K562 (cell line): ENCODE data around the gene INO80C. TPM values are rescaled to one million over a fixed set of nuclear protein-coding genes. Genes with fewer than 3 reads are reported as not detected.

Source experiments
- CCNT2 ChIP-seq: IDR thresholded peaks from 2 replicates; pipeline ENCODE4 v1.6.1; 2011; ENCODE audit warnings: borderline replicate concordance, low read depth, mild to moderate bottlenecking, moderate library complexity, mixed read lengths, low read length; ENCODE audit not compliant: insufficient read length; ENCODE audit errors: extremely low read depth
- EGR1 ChIP-seq: fragments of 450-650 bp; conservative IDR thresholded peaks from 2 replicates; pipeline ENCODE4 v1.6.1; 2017; ENCODE audit warnings: mild to moderate bottlenecking
- FOS ChIP-seq: IDR thresholded peaks from 3 replicates; pipeline ENCODE4 v1.6.1; 2011; ENCODE audit not compliant: insufficient read length; ENCODE audit errors: extremely low read depth
- JUN ChIP-seq, 2 experiments: sonication (generic) in 1 of 2; formaldehyde crosslinking in 1 of 2; IDR thresholded peaks; 2 replicates each; pipeline versions ENCODE4 v1.6.1 to v1.8.0; 2012 to 2022; ENCODE audit warnings: borderline replicate concordance in 2 of 2, mild to moderate bottlenecking in 2 of 2, improper control_type of control experiment in 1 of 2, low read depth in 1 of 2, low read length in 1 of 2, missing genetic modification reagents in 1 of 2
- YY1 ChIP-seq, 3 experiments: IDR thresholded peaks; 2 replicates each; pipeline ENCODE4 v1.6.1; 2011; ENCODE audit warnings: low read length in 2 of 3, mild to moderate bottlenecking in 2 of 3, moderate library complexity in 2 of 3, borderline replicate concordance in 1 of 3, control low read depth in 1 of 3, low read depth in 1 of 3; ENCODE audit not compliant: insufficient read depth in 3 of 3, insufficient replicate concordance in 2 of 3, control insufficient read depth in 1 of 3, insufficient read length in 1 of 3; ENCODE audit errors: extremely low read depth in 1 of 3
- ZNF695 ChIP-seq: fragments of 450-650 bp; formaldehyde crosslinking; IDR thresholded peaks from 2 replicates; pipeline ENCODE4 v1.4.0; 2020; ENCODE audit warnings: mild to moderate bottlenecking, moderate library complexity
- polyA plus RNA-seq, 8 experiments: library from polyadenylated mRNA; depleted of rRNA in 4 of 8; stranded (reverse) in 5 of 8; unstranded in 3 of 8; fragments of >200 nt; fragmentation: Nextera tagmentation in 2 of 8; fragmentation: Illumina TruSeq in 1 of 8; extraction: Ambion mirVana in 2 of 8; extraction: Trizol in 1 of 8; gene quantifications; 2 replicates each; pipeline versions ENCODE4 v1.2.1 to v1.2.3, GENCODE V29; 2011 to 2014; ENCODE audit warnings: inconsistent platforms in 1 of 8, missing spikeins in 1 of 8
- total RNA-seq, 7 experiments: library from RNA; depleted of rRNA in 6 of 7; stranded (reverse); fragments of >200 nt in 6 of 7; fragmentation: Illumina TruSeq in 2 of 7; extraction: Trizol in 2 of 7; gene quantifications; 2 replicates each; pipeline versions ENCODE4 v1.2.1 to v1.2.3, GENCODE V29; 2011 to 2021; ENCODE audit warnings: low replicate concordance in 1 of 7
- TF ChIP-seq, protein P1 (sequence below), 2 experiments: fragments of 450-650 bp in 1 of 2; sonication (generic) in 1 of 2; formaldehyde crosslinking in 1 of 2; IDR thresholded peaks; 2 replicates each; pipeline versions ENCODE4 v1.7.1 to v1.9.0; 2016 to 2022; ENCODE audit warnings: inconsistent platforms in 1 of 2, mild to moderate bottlenecking in 1 of 2, missing genetic modification reagents in 1 of 2
- TF ChIP-seq, protein P2 (sequence below), 3 experiments: IDR thresholded peaks in 2 of 3; conservative IDR thresholded peaks in 1 of 3; 2 replicates each; pipeline ENCODE4 v1.5.1; 2011 to 2012; ENCODE audit warnings: low read length in 3 of 3, mild to moderate bottlenecking in 3 of 3, control low read depth in 2 of 3, improper control_type of control experiment in 1 of 3, inconsistent platforms in 1 of 3, low read depth in 1 of 3, mixed read lengths in 1 of 3, moderate library complexity in 1 of 3; ENCODE audit not compliant: insufficient read depth in 2 of 3
- TF ChIP-seq, protein P3 (sequence below): fragments of 450-650 bp; IDR thresholded peaks from 2 replicates; pipeline ENCODE4 v1.6.1; 2016

INO80C gene
- total and polyA plus RNA-seq, 9 of the 15 experiments (the other 6 are each of a cell fraction or from before 2014, with no cell fraction given) = 14.3 to 53.3 (median 46.6) TPM

DNA sequence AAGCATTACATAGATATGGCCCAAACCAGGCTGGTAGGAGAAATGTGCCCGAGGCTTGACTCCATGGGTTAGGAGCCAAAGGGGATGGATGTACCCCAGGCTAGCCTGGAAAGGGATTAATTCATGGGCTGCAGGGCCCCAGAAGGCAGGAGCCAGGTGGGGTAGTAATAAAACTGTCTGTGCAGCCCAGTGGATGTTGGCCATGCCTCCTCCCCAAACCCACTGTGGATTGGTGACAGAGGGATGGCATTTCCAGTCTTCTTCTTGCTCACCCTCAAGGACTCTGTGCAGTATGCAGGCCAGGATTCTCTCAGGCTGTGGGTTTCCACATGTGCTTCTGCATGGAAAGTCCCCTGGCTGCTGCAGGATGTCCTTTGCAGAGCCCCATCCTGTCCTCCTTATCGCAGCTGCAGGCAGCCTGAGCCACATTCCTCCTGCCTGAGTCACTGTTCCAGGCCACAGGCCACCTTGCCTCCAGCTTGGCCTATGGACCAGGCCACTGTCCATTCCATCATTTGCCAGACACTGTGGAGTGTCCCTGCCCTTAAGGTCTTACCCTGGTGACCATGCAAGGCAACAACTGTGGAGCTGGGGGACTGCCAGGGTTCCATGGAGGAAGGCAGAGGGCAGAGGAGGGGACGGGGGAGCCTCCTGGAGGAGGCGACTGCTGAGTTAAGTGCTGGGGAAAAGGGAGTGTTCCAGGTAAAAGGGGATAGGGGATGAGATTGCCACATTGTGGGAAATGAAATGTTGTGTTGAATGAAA is 38.9 kb downstream of the INO80C start (continued):
- TF ChIP-seq, protein P1, sequence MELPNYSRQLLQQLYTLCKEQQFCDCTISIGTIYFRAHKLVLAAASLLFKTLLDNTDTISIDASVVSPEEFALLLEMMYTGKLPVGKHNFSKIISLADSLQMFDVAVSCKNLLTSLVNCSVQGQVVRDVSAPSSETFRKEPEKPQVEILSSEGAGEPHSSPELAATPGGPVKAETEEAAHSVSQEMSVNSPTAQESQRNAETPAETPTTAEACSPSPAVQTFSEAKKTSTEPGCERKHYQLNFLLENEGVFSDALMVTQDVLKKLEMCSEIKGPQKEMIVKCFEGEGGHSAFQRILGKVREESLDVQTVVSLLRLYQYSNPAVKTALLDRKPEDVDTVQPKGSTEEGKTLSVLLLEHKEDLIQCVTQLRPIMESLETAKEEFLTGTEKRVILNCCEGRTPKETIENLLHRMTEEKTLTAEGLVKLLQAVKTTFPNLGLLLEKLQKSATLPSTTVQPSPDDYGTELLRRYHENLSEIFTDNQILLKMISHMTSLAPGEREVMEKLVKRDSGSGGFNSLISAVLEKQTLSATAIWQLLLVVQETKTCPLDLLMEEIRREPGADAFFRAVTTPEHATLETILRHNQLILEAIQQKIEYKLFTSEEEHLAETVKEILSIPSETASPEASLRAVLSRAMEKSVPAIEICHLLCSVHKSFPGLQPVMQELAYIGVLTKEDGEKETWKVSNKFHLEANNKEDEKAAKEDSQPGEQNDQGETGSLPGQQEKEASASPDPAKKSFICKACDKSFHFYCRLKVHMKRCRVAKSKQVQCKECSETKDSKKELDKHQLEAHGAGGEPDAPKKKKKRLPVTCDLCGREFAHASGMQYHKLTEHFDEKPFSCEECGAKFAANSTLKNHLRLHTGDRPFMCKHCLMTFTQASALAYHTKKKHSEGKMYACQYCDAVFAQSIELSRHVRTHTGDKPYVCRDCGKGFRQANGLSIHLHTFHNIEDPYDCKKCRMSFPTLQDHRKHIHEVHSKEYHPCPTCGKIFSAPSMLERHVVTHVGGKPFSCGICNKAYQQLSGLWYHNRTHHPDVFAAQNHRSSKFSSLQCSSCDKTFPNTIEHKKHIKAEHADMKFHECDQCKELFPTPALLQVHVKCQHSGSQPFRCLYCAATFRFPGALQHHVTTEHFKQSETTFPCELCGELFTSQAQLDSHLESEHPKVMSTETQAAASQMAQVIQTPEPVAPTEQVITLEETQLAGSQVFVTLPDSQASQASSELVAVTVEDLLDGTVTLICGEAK (IDR thresholded peaks at IDR 0.05) = 0 out of 2 replicates have a peak, but pooled peaks have one; percentile 29
- TF ChIP-seq, protein P1 (CRISPR knock-in tag; IDR thresholded peaks at IDR 0.05) = no peak
- TF ChIP-seq, protein P2, sequence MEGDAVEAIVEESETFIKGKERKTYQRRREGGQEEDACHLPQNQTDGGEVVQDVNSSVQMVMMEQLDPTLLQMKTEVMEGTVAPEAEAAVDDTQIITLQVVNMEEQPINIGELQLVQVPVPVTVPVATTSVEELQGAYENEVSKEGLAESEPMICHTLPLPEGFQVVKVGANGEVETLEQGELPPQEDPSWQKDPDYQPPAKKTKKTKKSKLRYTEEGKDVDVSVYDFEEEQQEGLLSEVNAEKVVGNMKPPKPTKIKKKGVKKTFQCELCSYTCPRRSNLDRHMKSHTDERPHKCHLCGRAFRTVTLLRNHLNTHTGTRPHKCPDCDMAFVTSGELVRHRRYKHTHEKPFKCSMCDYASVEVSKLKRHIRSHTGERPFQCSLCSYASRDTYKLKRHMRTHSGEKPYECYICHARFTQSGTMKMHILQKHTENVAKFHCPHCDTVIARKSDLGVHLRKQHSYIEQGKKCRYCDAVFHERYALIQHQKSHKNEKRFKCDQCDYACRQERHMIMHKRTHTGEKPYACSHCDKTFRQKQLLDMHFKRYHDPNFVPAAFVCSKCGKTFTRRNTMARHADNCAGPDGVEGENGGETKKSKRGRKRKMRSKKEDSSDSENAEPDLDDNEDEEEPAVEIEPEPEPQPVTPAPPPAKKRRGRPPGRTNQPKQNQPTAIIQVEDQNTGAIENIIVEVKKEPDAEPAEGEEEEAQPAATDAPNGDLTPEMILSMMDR (IDR thresholded peaks at IDR 0.05 in 2 of 3, conservative IDR thresholded peaks at IDR 0.05 in 1 of 3; ENCODE audit: insufficient read depth in 2 of 3, low read depth in 1 of 3, low read length in 3 of 3) = peak in 1 of 3 experiments; percentile 7; a peak in 1 of 6 replicates
- TF ChIP-seq ZNF695 (CRISPR knock-in tag) (0 out of 2 replicates have a peak, but pooled peaks have one; percentile 13), FOS (peak; percentile 73), EGR1 (no peak), YY1 (IDR thresholded peaks at IDR 0.05; ENCODE audit: borderline replicate concordance in 1 of 3, control insufficient read depth in 1 of 3, extremely low read depth in 1 of 3, insufficient read depth in 3 of 3, insufficient read length in 1 of 3, insufficient replicate concordance in 2 of 3, low read depth in 1 of 3, low read length in 2 of 3) (peak in 1 of 3 experiments; percentile 15), JUN (IDR thresholded peaks at IDR 0.05; ENCODE audit: borderline replicate concordance, low read depth, low read length) (peak; percentile 100), JUN (CRISPR knock-in tag; IDR thresholded peaks at IDR 0.05; ENCODE audit: borderline replicate concordance) (peak; percentile 64; the same call in 1 of the 2 replicates), CCNT2 (peak; percentile 68)
- TF ChIP-seq, protein P3, sequence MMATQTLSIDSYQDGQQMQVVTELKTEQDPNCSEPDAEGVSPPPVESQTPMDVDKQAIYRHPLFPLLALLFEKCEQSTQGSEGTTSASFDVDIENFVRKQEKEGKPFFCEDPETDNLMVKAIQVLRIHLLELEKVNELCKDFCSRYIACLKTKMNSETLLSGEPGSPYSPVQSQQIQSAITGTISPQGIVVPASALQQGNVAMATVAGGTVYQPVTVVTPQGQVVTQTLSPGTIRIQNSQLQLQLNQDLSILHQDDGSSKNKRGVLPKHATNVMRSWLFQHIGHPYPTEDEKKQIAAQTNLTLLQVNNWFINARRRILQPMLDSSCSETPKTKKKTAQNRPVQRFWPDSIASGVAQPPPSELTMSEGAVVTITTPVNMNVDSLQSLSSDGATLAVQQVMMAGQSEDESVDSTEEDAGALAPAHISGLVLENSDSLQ = peak; percentile 19; the same call in 1 of the 2 replicates
